Activated CD4-positive, alpha-beta T cell treated with anti-CD3 and anti-CD28 coated beads for 1 hour (primary cell): Measurements from ENCODE around the gene CDHR1.
"Not testable (repeated sequence)": the region's sequence is repeated elsewhere in the genome, so short reads cannot be mapped to it uniquely, and the experiment has no call there.

Experiments
- DNase-seq: peaks from one replicate; pipeline ENCODE4 v3.0.0-alpha.2; 2020

Gene CDHR1

GRCh38 chr10:84194424-84195043 is at the start of gene CDHR1:
TSS of gene CDHR1 (plus strand) at chr10:84194537. CDS start at chr10:84194761, 224 bp downstream.
- no peak for DNase-seq

GRCh38 chr10:84147347-84147746 is 47.0 kb upstream of the CDHR1 start:
- DNase-seq, result no peak

- not testable (repeated sequence) for DNase-seq
Observed at GRCh38 chr10:84148006-84148597, 46.2 kb upstream of the CDHR1 start.

GRCh38 chr10:84149854-84150253 is 44.5 kb upstream of the CDHR1 start:
- no peak for DNase-seq

- no peak for DNase-seq
Observed at GRCh38 chr10:84152769-84153168, 41.6 kb upstream of the CDHR1 start.

GRCh38 chr10:84155521-84155920 is 38.8 kb upstream of the CDHR1 start:
- no peak for DNase-seq

- no peak for DNase-seq
Observed at GRCh38 chr10:84156009-84156408, 38.3 kb upstream of the CDHR1 start.

GRCh38 chr10:84156768-84157167 is 37.6 kb upstream of the CDHR1 start:
- DNase-seq, result no peak

GRCh38 chr10:84158061-84158460 is 36.3 kb upstream of the CDHR1 start:
- DNase-seq, result no peak

- DNase-seq, result no peak
Observed at GRCh38 chr10:84158550-84158949, 35.8 kb upstream of the CDHR1 start.

GRCh38 chr10:84159076-84159685 is 35.2 kb upstream of the CDHR1 start:
- no peak for DNase-seq

- DNase-seq, result no peak
Observed at GRCh38 chr10:84160663-84161362, 33.5 kb upstream of the CDHR1 start.

GRCh38 chr10:84163996-84164395 is 30.3 kb upstream of the CDHR1 start:
- DNase-seq, result no peak

GRCh38 chr10:84164442-84164841 is 29.9 kb upstream of the CDHR1 start:
- DNase-seq, result no peak

- DNase-seq, result no peak
Observed at GRCh38 chr10:84166620-84167288, 27.6 kb upstream of the CDHR1 start.

- DNase-seq, result not testable (repeated sequence)
Observed at GRCh38 chr10:84167289-84167653, 27.1 kb upstream of the CDHR1 start.

- DNase-seq, result not testable (repeated sequence)
Observed at GRCh38 chr10:84168382-84168781, 26.0 kb upstream of the CDHR1 start.

- DNase-seq, result not testable (repeated sequence)
Observed at GRCh38 chr10:84171237-84171636, 23.1 kb upstream of the CDHR1 start.

- DNase-seq, result not testable (repeated sequence)
Observed at GRCh38 chr10:84171700-84172466, 22.5 kb upstream of the CDHR1 start.

- DNase-seq, result no peak
Observed at GRCh38 chr10:84172467-84173356, 21.6 kb upstream of the CDHR1 start.

GRCh38 chr10:84173501-84173929 is 20.8 kb upstream of the CDHR1 start, which contains the start of gene GPR15LG:
TSS of gene GPR15LG (plus strand) at chr10:84173801. CDS start at chr10:84173852, 51 bp downstream.
- DNase-seq, result no peak
